HUES6 (cell line): ENCODE measurements around the gene GABRG3.

Experiments
- H3K27ac ChIP-seq: 2 replicates; pipeline ENCODE4 v1.7.0; 2013; ENCODE audit warnings: low read depth, mild to moderate bottlenecking, low read length, inconsistent platforms
- H3K27me3 ChIP-seq: 2 replicates; pipeline ENCODE4 v1.6.1; 2013; ENCODE audit warnings: low read length; ENCODE audit not compliant: control insufficient read depth, insufficient read depth
- H3K36me3 ChIP-seq: 2 replicates; pipeline ENCODE4 v1.6.1; 2013; ENCODE audit warnings: low read length; ENCODE audit not compliant: control insufficient read depth, insufficient read depth
- H3K4me1 ChIP-seq: 2 replicates; pipeline ENCODE4 v1.6.1; 2013; ENCODE audit warnings: low read length; ENCODE audit not compliant: control insufficient read depth, insufficient read depth
- H3K4me3 ChIP-seq: 2 replicates; pipeline ENCODE4 v1.5.1; 2013; ENCODE audit warnings: low read depth, low read length
- H3K9ac ChIP-seq: one replicate; pipeline ENCODE4 v1.6.1; 2013; ENCODE audit warnings: mild to moderate bottlenecking, low read length
- H3K9me3 ChIP-seq: 2 replicates; pipeline ENCODE4 v1.6.1; 2013; ENCODE audit warnings: low read depth, low read length; ENCODE audit not compliant: control insufficient read depth, insufficient read depth

Gene GABRG3

GRCh38 chr15:27480141-27480530 lies 509.2 kb downstream of the GABRG3 start:
- no peaks in the 10 kb centered on the region for H3K27me3 ChIP-seq

GRCh38 chr15:27480642-27481041 lies 509.7 kb downstream of the GABRG3 start:
- Histone ChIP-seq H3K4me1 (peaks cover 20% of the 10 kb centered on the region), H3K9me3 (peaks cover 10% of the 10 kb centered on the region), H3K27me3 (no peaks in the 10 kb centered on the region), H3K9ac (no peak overlapping the region), H3K36me3 (no peaks in the 10 kb centered on the region), H3K27ac (no peak overlapping the region), H3K4me3 (no peak overlapping the region)

More at GRCh38 chr15:27480141-27480530, 509.2 kb downstream of the GABRG3 start:
- Histone ChIP-seq H3K4me1 (peaks cover 20% of the 10 kb centered on the region), H3K9ac (no peak overlapping the region), H3K4me3 (no peak overlapping the region), H3K36me3 (no peaks in the 10 kb centered on the region), H3K27ac (no peak overlapping the region), H3K9me3 (peaks cover 10% of the 10 kb centered on the region)

- peaks cover 10% of the 10 kb centered on the region for H3K9me3 ChIP-seq
- no peaks in the 10 kb centered on the region for H3K27me3 ChIP-seq
- H3K27ac ChIP-seq, result peak overlapping the region; percentile 25; the same call in 1 of the 2 replicates
- no peaks in the 10 kb centered on the region for H3K36me3 ChIP-seq
- H3K4me1 ChIP-seq, result peaks cover 20% of the 10 kb centered on the region
- no peak overlapping the region for H3K9ac ChIP-seq
- no peak overlapping the region; the same call in 1 of the 2 replicates for H3K4me3 ChIP-seq
Observed at GRCh38 chr15:27481768-27482167, 510.8 kb downstream of the GABRG3 start.

GRCh38 chr15:27482287-27482686 lies 511.3 kb downstream of the GABRG3 start:
- H3K9me3 ChIP-seq, result peaks cover 10% of the 10 kb centered on the region
- no peak overlapping the region for H3K9ac ChIP-seq
- H3K27me3 ChIP-seq, result no peaks in the 10 kb centered on the region
- peaks cover 20% of the 10 kb centered on the region for H3K4me1 ChIP-seq
- peak overlapping the region; percentile 25; the same call in 1 of the 2 replicates for H3K27ac ChIP-seq
- H3K36me3 ChIP-seq, result no peaks in the 10 kb centered on the region
- no peak overlapping the region; the same call in 1 of the 2 replicates for H3K4me3 ChIP-seq

- no peak overlapping the region for H3K9ac ChIP-seq
- H3K4me3 ChIP-seq, result no peak overlapping the region
- no peaks in the 10 kb centered on the region for H3K27me3 ChIP-seq
- H3K4me1 ChIP-seq, result peaks cover 20% of the 10 kb centered on the region
- no peak overlapping the region for H3K27ac ChIP-seq
- no peaks in the 10 kb centered on the region for H3K36me3 ChIP-seq
- peaks cover 10% of the 10 kb centered on the region for H3K9me3 ChIP-seq
Observed at GRCh38 chr15:27483124-27483523, 512.1 kb downstream of the GABRG3 start.

GRCh38 chr15:27485265-27485664 lies 514.3 kb downstream of the GABRG3 start:
- H3K9ac ChIP-seq, result no peak overlapping the region
- no peaks in the 10 kb centered on the region for H3K27me3 ChIP-seq
- no peaks in the 10 kb centered on the region for H3K36me3 ChIP-seq
- H3K27ac ChIP-seq, result no peak overlapping the region
- peaks cover 2% of the 10 kb centered on the region for H3K9me3 ChIP-seq
- H3K4me1 ChIP-seq, result peaks cover 20% of the 10 kb centered on the region
- H3K4me3 ChIP-seq, result no peak overlapping the region

- H3K27ac ChIP-seq, result no peak overlapping the region
- H3K4me1 ChIP-seq, result peaks cover 23% of the 10 kb centered on the region
- H3K4me3 ChIP-seq, result no peak overlapping the region
- H3K36me3 ChIP-seq, result no peaks in the 10 kb centered on the region
- no peaks in the 10 kb centered on the region for H3K27me3 ChIP-seq
- no peak overlapping the region for H3K9ac ChIP-seq
- H3K9me3 ChIP-seq, result no peaks in the 10 kb centered on the region
Observed at GRCh38 chr15:27486051-27486450, 515.1 kb downstream of the GABRG3 start.

GRCh38 chr15:27486683-27487647 lies 516.0 kb downstream of the GABRG3 start:
- H3K36me3 ChIP-seq, result no peaks in the 10 kb centered on the region
- no peak overlapping the region for H3K4me3 ChIP-seq
- H3K9me3 ChIP-seq, result no peaks in the 10 kb centered on the region
- no peaks in the 10 kb centered on the region for H3K27me3 ChIP-seq
- no peak overlapping the region for H3K9ac ChIP-seq
- no peak overlapping the region for H3K27ac ChIP-seq
- H3K4me1 ChIP-seq, result peaks cover 27% of the 10 kb centered on the region

GRCh38 chr15:27487846-27488245 lies 516.9 kb downstream of the GABRG3 start:
- no peak overlapping the region for H3K4me3 ChIP-seq
- no peak overlapping the region for H3K9ac ChIP-seq
- no peaks in the 10 kb centered on the region for H3K36me3 ChIP-seq
- peaks cover 20% of the 10 kb centered on the region for H3K4me1 ChIP-seq
- no peaks in the 10 kb centered on the region for H3K9me3 ChIP-seq
- H3K27ac ChIP-seq, result no peak overlapping the region
- H3K27me3 ChIP-seq, result no peaks in the 10 kb centered on the region

- Histone ChIP-seq H3K27me3 (no peaks in the 10 kb centered on the region), H3K9ac (no peak overlapping the region), H3K4me1 (peaks cover 11% of the 10 kb centered on the region), H3K4me3 (no peak overlapping the region), H3K9me3 (no peaks in the 10 kb centered on the region), H3K36me3 (no peaks in the 10 kb centered on the region), H3K27ac (no peak overlapping the region)
Observed at GRCh38 chr15:27490867-27491595, 520.0 kb downstream of the GABRG3 start.
